Activated naive CD8-positive, alpha-beta T cell treated with anti-CD3 and anti-CD28 coated beads, Interleukin-2, amount 50 U/mL, for 24 hours (primary cell): ENCODE data around the gene INPP4B.

Experiments used
- ATAC-seq: fragments of 150-1000 bp; cut with Tn5 transposase; one replicate; pipeline ENCODE4 v1.10.0; 2021
- DNase-seq: peaks from one replicate; pipeline ENCODE4 v3.0.0; 2021
- H3K27ac Mint-ChIP-seq: one replicate; pipeline ENCODE4 v1.8.0; 2021; ENCODE audit warnings: mild to moderate bottlenecking, mixed read lengths
- H3K27me3 Mint-ChIP-seq: one replicate; pipeline ENCODE4 v1.8.0; 2021; ENCODE audit warnings: mixed read lengths
- H3K36me3 Mint-ChIP-seq: one replicate; pipeline ENCODE4 v1.8.0; 2021; ENCODE audit warnings: low read depth, mixed read lengths
- H3K4me1 Mint-ChIP-seq: one replicate; pipeline ENCODE4 v1.8.0; 2021; ENCODE audit warnings: mixed read lengths
- H3K4me3 Mint-ChIP-seq: one replicate; pipeline ENCODE4 v1.8.0; 2021; ENCODE audit warnings: mild to moderate bottlenecking, moderate library complexity, mixed read lengths
- H3K9me3 Mint-ChIP-seq: one replicate; pipeline ENCODE4 v1.8.0; 2021; ENCODE audit warnings: mixed read lengths

Gene INPP4B

DNA sequence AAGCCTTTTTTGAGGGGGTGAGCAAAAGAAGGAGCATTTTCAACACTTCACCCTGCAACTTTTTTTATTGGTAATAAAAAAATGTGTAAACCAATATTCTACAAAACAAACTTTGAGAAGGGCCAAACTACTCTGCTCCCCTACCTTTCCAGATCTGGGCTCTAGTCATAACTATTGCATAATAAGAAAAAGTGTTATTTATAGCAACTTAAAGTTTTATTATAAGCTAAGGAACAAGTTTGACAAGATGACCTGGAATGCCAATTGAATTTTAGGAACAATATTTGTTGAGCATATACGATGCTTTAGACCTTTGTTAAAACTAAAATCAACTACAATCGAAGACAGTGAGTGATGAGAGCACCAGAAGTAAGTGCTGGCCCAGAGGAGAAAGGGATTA lies 800.1 kb downstream of the INPP4B start:
- Mint-ChIP-seq H3K27me3 (no peaks in the 10 kb centered on the region), H3K27ac (no peak overlapping the region), H3K4me1 (peaks cover 4% of the 10 kb centered on the region)

GRCh38 chr4:142044271-142044670 lies 801.8 kb downstream of the INPP4B start:
- ATAC-seq (no peak), DNase-seq (no peak)
- Mint-ChIP-seq H3K9me3 (no peaks in the 10 kb centered on the region), H3K36me3 (peaks cover 15% of the 10 kb centered on the region), H3K4me3 (no peak overlapping the region), H3K27ac (no peak overlapping the region), H3K27me3 (no peaks in the 10 kb centered on the region), H3K4me1 (peaks cover 11% of the 10 kb centered on the region)

More for the DNA sequence above, 800.1 kb downstream of the INPP4B start:
- DNase-seq (no peak), ATAC-seq (no peak)
- Mint-ChIP-seq H3K9me3 (no peaks in the 10 kb centered on the region), H3K4me3 (no peak overlapping the region), H3K36me3 (peaks cover 20% of the 10 kb centered on the region)

DNA sequence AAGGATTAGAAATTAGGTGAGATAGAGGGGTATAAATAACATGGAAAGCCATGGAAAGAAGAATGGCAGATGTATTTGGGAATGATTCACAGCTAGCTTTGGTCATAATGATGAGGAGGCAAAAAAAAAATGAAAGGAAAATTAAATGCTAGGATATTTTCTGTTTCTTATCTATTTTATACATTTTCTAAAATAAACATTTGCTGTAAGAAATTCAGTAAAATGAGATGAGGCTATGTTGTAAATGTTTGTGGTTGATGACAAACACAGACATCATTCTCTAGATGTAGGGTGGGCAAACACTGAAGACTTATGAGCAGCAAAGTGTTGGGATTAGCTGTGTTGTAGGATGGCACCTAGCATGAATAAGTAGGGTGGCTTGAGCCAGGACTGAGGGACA lies 802.6 kb downstream of the INPP4B start:
- H3K27ac Mint-ChIP-seq: peak overlapping the region; percentile 6
- peaks cover 13% of the 10 kb centered on the region for H3K4me1 Mint-ChIP-seq

DNA sequence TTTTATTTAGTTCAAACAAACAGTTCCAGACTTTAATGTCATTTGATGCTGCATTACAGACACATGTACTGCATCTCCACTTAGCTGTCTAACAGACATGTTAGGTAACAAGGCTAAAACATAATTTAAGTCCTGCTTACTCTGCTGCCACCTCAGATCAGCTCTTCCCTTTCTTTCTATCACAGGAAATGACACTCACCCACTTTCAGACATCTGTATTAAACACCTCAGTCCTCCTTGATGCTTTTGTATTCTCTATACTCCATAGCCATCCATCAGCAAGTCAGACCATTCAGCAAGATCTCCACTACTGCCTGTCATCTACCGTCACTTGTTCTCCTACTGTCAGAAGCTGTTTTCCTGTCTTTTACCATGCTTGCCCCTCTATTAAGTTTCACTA lies 804.3 kb downstream of the INPP4B start:
- Mint-ChIP-seq H3K4me1 (peaks cover 13% of the 10 kb centered on the region), H3K27ac (peak overlapping the region; percentile 21), H3K36me3 (peaks cover 13% of the 10 kb centered on the region), H3K27me3 (no peaks in the 10 kb centered on the region), H3K9me3 (no peaks in the 10 kb centered on the region), H3K4me3 (no peak overlapping the region)
- no peak for DNase-seq
- ATAC-seq: no peak

More for the DNA sequence above, 802.6 kb downstream of the INPP4B start:
- DNase-seq: no peak
- H3K27me3 Mint-ChIP-seq: no peaks in the 10 kb centered on the region
- H3K36me3 Mint-ChIP-seq: peaks cover 14% of the 10 kb centered on the region
- no peaks in the 10 kb centered on the region for H3K9me3 Mint-ChIP-seq
- H3K4me3 Mint-ChIP-seq: no peak overlapping the region
- no peak for ATAC-seq

- Mint-ChIP-seq H3K27ac (no peak overlapping the region), H3K4me3 (no peak overlapping the region), H3K4me1 (peaks cover 13% of the 10 kb centered on the region)
These were observed 806.1 kb downstream of the INPP4B start for GRCh38 chr4:142040043-142040442.

DNA sequence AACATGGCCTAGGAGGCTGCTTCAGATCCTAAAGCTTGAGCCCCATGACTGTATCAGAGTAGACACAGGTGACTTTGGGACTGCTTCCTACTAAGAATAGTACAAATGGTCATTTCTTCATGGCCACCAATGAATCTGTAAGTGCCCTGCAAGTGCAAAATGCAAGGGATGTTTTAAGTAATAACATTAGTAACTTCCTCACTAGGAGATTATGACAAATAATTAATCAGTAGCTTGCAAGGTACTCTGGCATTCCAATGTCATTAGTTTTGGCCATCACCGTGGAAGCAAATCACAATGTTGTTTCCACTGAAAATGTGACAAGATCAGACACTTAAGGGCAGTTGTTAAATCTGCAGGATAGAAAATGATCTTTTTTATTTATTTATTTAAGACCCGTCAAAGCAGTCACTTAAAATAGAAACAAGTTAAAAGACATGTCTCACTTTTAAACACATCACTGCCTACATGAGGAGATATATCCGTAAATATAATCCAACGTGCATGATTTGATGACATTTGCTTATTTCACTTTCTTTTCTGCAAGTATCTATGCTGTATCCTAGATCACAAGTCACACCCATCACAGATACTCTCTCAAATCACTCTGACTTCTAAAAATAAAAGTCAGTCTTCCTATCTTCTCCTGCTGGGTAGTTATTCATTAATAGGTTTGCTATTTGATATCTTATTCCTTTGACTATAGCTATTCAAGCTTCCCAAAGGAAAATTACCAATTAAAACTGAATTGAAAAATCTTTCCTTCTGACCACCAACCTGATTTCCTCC lies 809.1 kb downstream of the INPP4B start:
- Mint-ChIP-seq H3K36me3 (peaks cover 15% of the 10 kb centered on the region), H3K27me3 (no peaks in the 10 kb centered on the region), H3K9me3 (no peaks in the 10 kb centered on the region), H3K4me1 (peaks cover 12% of the 10 kb centered on the region), H3K27ac (no peak overlapping the region), H3K4me3 (no peak overlapping the region)
- no peak for ATAC-seq
- no peak for DNase-seq

More at GRCh38 chr4:142040043-142040442, 806.1 kb downstream of the INPP4B start:
- Mint-ChIP-seq H3K36me3 (peaks cover 16% of the 10 kb centered on the region), H3K27me3 (no peaks in the 10 kb centered on the region), H3K9me3 (no peaks in the 10 kb centered on the region)
- no peak for DNase-seq
- no peak for ATAC-seq

- Mint-ChIP-seq H3K9me3 (no peaks in the 10 kb centered on the region), H3K27me3 (no peaks in the 10 kb centered on the region), H3K4me1 (peaks cover 9% of the 10 kb centered on the region), H3K36me3 (peaks cover 15% of the 10 kb centered on the region), H3K4me3 (no peak overlapping the region), H3K27ac (no peak overlapping the region)
- DNase-seq: no peak
- no peak for ATAC-seq
These were observed 810.5 kb downstream of the INPP4B start for GRCh38 chr4:142035566-142035965.

- no peak overlapping the region for H3K27ac Mint-ChIP-seq
- no peak for ATAC-seq
- H3K9me3 Mint-ChIP-seq: no peaks in the 10 kb centered on the region
- peaks cover 17% of the 10 kb centered on the region for H3K36me3 Mint-ChIP-seq
- no peaks in the 10 kb centered on the region for H3K27me3 Mint-ChIP-seq
- DNase-seq: no peak
- peaks cover 2% of the 10 kb centered on the region for H3K4me1 Mint-ChIP-seq
- H3K4me3 Mint-ChIP-seq: no peak overlapping the region
These were observed 812.0 kb downstream of the INPP4B start for GRCh38 chr4:142034101-142034500.

GRCh38 chr4:142030010-142030409 lies 816.1 kb downstream of the INPP4B start:
- no peak for ATAC-seq
- no peak overlapping the region for H3K4me3 Mint-ChIP-seq
- peaks cover 25% of the 10 kb centered on the region for H3K36me3 Mint-ChIP-seq
- no peak for DNase-seq
- no peak overlapping the region for H3K27ac Mint-ChIP-seq
- H3K4me1 Mint-ChIP-seq: no peaks in the 10 kb centered on the region
- no peaks in the 10 kb centered on the region for H3K9me3 Mint-ChIP-seq
- H3K27me3 Mint-ChIP-seq: no peaks in the 10 kb centered on the region

- H3K4me3 Mint-ChIP-seq: no peak overlapping the region
- no peaks in the 10 kb centered on the region for H3K36me3 Mint-ChIP-seq
- no peak overlapping the region for H3K27ac Mint-ChIP-seq
- DNase-seq (no peak), ATAC-seq (no peak)
- H3K4me1 Mint-ChIP-seq: peaks cover 2% of the 10 kb centered on the region
- H3K9me3 Mint-ChIP-seq: peaks cover 4% of the 10 kb centered on the region
- H3K27me3 Mint-ChIP-seq: no peaks in the 10 kb centered on the region
These were observed 824.3 kb downstream of the INPP4B start for GRCh38 chr4:142021761-142022160.

DNA sequence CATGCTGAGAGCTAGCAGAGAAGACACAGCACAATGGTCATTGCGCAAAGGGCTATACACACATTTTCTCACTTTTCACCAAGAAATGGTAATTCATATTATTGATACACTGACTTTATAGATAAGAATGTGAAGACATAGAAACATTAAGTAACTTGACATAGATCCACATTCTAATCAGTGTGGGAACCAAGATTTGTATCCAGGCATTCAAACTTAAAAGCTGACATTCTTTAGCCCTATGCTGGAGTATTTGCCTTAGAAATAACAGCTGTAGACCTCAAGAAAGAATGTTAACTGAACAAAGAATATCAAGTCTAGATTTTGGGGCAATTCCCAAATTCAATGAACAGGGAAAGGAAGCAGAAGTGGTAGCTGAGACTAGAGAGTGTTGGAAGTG lies 824.9 kb downstream of the INPP4B start:
- Mint-ChIP-seq H3K4me1 (peaks cover 4% of the 10 kb centered on the region), H3K36me3 (no peaks in the 10 kb centered on the region), H3K9me3 (peaks cover 4% of the 10 kb centered on the region), H3K4me3 (no peak overlapping the region), H3K27me3 (no peaks in the 10 kb centered on the region), H3K27ac (no peak overlapping the region)
- ATAC-seq (no peak), DNase-seq (no peak)

DNA sequence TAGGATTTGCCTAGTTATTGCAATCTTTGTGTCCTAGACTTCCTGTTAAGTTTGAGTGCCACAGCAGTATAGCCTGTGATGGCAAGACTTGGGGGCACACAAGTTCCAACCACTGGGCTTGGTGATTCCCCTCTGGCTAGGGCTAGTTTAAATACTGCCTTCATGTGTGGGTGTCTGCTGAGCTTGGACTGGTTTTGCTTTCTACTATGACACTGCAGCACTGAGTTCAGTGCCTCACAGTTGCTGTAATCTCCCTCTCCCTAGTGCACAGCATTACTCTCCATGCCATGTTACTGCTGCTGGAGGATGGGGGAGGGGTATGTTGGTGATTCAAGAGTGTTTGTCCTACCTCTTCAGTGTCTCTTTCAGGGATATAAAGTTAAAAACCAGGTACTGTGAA lies 830.1 kb downstream of the INPP4B start:
- no peak overlapping the region for H3K4me3 Mint-ChIP-seq
- DNase-seq (peak; percentile 1), ATAC-seq (peak; percentile 89)
- peaks cover 6% of the 10 kb centered on the region for H3K27me3 Mint-ChIP-seq
- no peaks in the 10 kb centered on the region for H3K36me3 Mint-ChIP-seq
- H3K4me1 Mint-ChIP-seq: peaks cover 5% of the 10 kb centered on the region
- no peak overlapping the region for H3K27ac Mint-ChIP-seq
- peaks cover 21% of the 10 kb centered on the region for H3K9me3 Mint-ChIP-seq

- H3K9me3 Mint-ChIP-seq: peaks cover 31% of the 10 kb centered on the region
- DNase-seq (no peak), ATAC-seq (no peak)
- no peak overlapping the region for H3K4me3 Mint-ChIP-seq
- no peaks in the 10 kb centered on the region for H3K4me1 Mint-ChIP-seq
- H3K36me3 Mint-ChIP-seq: no peaks in the 10 kb centered on the region
- no peak overlapping the region for H3K27ac Mint-ChIP-seq
- peaks cover 7% of the 10 kb centered on the region for H3K27me3 Mint-ChIP-seq
These were observed 836.4 kb downstream of the INPP4B start for GRCh38 chr4:142009751-142010150.

GRCh38 chr4:142005519-142005918 lies 840.6 kb downstream of the INPP4B start:
- Mint-ChIP-seq H3K27me3 (no peaks in the 10 kb centered on the region), H3K4me3 (no peak overlapping the region), H3K36me3 (no peaks in the 10 kb centered on the region), H3K27ac (no peak overlapping the region), H3K4me1 (no peaks in the 10 kb centered on the region), H3K9me3 (peaks cover 4% of the 10 kb centered on the region)
- ATAC-seq (no peak), DNase-seq (no peak)

- H3K27ac Mint-ChIP-seq: no peak overlapping the region
These were observed 846.5 kb downstream of the INPP4B start for GRCh38 chr4:141999446-142000143.

More at GRCh38 chr4:141999446-142000143, 846.5 kb downstream of the INPP4B start:
- ATAC-seq (no peak), DNase-seq (no peak)
- Mint-ChIP-seq H3K4me1 (no peaks in the 10 kb centered on the region), H3K4me3 (no peak overlapping the region), H3K27me3 (peaks cover 2% of the 10 kb centered on the region), H3K36me3 (no peaks in the 10 kb centered on the region), H3K9me3 (peaks cover under 1% of the 10 kb centered on the region)
